CD4-positive, alpha-beta T cell treated with Interleukin-2 at 100 ng/mL for 4 hours (primary cell): ENCODE measurements around the gene VSTM2A.
"Not testable (repeated sequence)": the region's sequence is repeated elsewhere in the genome, so short reads cannot be mapped to it uniquely, and the experiment has no call there.

Experiments used
- DNase-seq: peaks from one replicate; pipeline ENCODE4 v3.0.0-alpha.2; 2020; ENCODE audit warnings: low spot score

The VSTM2A gene, protein sequence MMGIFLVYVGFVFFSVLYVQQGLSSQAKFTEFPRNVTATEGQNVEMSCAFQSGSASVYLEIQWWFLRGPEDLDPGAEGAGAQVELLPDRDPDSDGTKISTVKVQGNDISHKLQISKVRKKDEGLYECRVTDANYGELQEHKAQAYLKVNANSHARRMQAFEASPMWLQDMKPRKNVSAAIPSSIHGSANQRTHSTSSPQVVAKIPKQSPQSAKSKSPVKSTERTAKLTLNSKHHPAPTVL

DNA sequence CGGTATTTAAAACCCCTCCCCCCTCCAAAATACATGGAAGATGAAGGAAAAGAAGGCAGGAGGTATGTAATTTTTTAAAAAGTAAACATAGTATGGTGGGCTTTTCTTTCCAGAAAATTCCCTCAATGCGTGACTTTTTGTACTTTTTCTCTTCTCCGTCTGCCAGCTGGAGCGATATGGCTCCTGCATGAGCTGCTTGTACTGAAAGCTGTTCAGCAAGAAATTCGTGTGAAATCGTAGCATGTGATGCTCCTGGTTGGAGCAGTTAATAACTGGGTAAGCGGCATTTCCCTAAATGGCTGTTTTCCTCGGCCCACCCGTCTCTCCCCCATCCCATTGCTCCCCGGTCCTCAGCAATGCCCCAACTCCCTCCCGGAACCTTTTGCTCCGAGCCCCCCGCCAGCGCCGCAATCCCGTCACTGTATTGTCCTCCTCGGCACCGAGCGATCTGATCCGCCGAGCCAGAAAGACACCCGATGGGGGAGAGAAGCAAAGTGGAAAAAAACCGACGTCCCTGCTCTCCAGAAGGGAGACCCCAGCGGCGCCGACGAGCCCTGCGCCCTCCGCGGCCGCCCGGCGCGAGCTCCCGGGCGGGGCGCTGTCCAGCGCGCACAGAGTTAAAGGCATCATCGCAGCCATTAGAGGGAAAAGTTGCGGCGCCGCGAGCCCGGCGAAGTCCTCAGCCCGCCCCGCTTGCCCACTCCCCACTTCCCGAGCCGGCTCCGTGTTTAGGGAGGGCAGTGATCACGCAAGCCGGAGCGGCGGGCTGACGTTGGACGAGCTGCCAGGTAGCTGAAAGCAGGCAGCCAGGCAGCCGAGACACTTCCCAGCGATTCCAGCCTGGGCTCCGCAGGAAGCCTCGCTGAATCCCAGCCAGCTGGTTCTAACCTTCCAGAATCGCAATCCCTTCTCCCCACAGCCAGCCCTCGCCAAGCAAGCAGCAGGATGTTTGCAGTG, at the start of gene VSTM2A:
Gene VSTM2A, plus strand, starts transcription at position 707 of the 957 bp plus-strand sequence. CDS start 356 bp downstream, outside the sequence.
- no peak for DNase-seq

DNA sequence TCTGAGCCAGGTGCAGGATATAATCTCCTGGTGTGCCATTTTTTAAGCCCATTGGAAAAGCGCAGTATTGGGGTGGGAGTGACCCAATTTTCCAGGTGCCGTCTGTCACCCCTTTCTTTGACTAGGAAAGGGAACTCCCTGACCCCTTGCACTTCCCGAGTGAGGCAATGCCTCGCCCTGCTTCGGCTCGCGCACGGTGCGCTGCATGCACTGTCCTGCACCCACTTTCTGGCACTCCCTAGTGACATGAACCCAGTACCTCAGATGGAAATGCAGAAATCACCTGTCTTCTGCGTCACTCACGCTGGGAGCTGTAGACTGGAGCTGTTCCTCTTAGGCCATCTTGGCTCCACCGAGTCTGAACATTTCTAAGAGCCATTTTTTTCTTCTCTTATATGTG, 37.6 kb upstream of the VSTM2A start:
- not testable (repeated sequence) for DNase-seq

DNA sequence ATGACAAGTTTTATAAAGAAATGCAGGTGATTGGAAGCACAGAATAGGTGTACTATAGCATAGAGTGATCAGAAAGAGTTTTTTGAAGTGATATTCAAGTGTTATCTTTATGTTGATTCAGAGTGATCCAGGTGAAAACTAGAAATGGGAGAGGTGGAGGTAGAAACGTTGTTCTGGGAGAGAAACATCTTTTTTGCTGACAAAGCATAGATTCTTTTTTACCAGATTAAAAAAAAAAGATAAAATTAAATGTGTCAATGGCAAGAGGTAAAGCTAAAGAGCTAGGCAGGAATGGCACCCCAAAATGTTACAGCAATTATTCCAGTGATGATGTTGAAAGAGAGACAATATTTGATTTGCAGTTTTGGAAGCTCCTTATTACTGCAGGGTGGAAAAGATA, 12.6 kb upstream of the VSTM2A start:
- no peak for DNase-seq

GRCh38 chr7:54538122-54538521, 4.1 kb upstream of the VSTM2A start:
- no peak for DNase-seq

GRCh38 chr7:54543051-54543488, 895 bp downstream of the VSTM2A start:
- DNase-seq, result no peak

- DNase-seq, result no peak
These were observed 2.0 kb downstream of the VSTM2A start for GRCh38 chr7:54544149-54544526.

DNA sequence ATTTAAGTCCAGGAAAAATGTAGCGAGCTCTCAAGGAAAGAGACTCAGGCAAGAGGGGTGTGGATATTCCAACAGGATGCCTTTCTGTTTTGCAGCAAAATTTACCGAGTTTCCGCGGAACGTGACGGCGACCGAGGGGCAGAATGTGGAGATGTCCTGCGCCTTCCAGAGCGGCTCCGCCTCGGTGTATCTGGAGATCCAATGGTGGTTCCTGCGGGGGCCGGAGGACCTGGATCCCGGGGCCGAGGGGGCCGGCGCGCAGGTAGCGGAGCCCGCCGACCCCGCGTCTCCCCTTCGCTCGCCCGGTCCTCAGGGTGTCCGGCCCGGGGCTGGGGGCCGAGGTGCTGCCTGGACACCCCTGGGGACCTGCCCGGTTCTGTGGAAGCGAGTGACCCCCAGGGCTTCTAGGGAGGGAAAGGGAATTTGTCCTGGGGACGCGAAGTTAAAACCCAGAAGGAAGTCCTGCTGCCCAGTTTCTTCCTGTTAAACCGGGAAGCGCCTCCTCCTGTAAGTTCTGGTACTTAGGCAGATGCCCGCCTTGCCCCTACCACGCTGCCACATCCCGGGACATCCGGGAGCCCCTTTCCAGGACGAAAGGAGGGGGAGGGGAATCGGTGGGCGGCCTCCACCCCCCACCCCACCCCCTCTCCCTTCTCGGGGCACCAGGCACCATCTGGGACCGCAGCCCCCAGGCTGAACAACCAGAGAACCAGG, 2.5 kb downstream of the VSTM2A start:
- DNase-seq, result no peak

- no peak for DNase-seq
These were observed 3.0 kb downstream of the VSTM2A start for GRCh38 chr7:54545241-54545563.

DNA sequence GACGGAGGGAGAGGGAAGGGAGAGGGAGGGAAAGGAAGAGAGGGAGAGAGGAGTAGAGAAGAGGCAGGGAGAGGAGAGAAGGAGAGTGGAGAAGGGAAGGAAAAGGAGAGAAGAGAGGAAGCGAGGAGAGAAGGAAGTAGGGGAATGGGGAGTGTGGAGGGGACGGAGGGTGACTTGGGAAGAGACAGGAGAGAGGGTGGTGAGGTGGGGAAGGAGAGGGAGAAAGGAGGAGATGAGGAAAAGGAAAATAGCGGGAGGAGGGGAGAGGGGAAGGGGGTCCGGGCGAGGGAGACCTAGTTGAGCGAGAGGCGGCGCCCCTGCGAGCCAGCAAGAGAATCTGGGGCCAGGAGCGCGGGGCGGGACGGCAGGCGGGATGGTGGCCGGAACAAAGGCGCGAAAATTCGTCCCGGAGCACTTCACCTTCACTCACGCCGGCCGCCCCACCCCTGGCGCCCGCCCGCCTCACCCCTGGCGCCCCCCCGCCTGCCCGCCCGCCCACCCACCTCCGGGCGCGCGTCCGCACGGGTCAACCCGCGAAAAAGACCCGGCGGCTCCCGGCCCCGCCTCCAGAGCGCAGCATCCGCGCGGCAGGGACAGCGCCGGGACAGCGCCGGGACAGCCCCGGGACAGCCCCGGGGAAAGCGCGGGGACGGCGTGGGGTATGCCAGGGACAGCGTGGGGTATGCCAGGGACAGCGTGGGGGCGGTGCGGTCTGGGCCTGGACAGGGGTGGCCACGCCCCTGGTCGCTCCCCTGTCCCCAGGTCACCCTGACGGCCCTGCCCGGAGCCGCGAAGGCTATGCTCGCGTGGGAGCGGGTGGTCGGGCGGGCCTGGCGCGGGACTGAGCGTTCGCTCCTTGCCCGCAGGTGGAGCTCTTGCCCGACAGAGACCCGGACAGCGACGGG, 4.2 kb downstream of the VSTM2A start:
- DNase-seq, result no peak

DNA sequence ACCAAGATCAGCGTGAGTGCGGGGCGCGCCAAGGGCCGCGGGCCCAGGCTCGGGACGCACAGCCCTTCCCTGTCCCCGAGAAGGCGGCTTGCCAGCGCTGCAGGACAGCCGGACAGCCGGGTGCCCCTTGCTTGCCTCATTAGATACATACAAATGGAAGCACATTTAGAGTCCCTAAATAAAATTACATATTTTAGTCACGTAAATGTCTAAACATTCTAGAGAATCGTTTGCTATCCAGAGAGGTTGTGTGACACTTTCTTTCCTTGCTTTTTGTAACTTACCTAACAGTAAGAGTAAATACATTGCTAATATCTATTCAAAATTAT, 4.8 kb downstream of the VSTM2A start:
- no peak for DNase-seq

DNA sequence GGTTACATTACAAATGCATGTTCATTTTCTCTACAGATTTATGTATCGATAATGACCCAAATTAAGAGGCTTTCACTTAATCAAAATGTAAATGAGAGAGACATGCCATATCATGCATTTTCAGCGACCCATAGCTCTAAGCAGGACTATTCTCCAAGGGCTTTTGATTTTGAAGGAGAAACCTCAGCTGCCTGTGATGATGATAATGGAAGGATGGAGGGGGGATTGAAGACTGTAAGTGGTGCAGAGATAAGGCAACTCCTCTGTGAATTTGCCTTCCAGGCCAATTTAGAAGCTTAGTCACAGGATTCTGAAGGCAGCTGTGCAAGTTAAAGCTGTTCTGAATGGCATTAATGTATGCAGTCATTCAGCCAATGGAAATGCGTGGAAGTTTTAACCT, 8.3 kb downstream of the VSTM2A start:
- no peak for DNase-seq

DNA sequence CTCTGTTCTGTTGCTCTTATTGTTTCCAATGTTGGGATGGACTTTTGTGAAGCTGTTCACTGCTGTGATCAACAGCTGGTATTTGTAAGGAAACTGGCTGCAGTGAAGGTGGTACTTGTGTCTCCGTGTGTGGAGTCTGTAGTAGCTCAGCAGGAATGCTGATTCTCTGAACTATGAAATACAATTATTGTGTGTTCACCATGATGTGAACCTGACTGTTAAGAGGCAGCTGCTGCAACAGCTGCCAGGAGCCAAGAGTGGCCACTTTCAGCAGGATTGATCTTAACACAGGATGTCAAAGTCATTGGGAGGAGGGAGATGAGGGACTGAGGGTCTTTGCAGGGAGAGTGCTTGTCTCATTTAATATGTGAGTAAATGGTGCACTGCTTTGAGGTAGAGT, 13.9 kb downstream of the VSTM2A start:
- DNase-seq, result no peak

- DNase-seq, result no peak
These were observed 17.2 kb downstream of the VSTM2A start for GRCh38 chr7:54559401-54559800.

GRCh38 chr7:54560198-54560597, 18.0 kb downstream of the VSTM2A start:
- no peak for DNase-seq

GRCh38 chr7:54560723-54561122, 18.5 kb downstream of the VSTM2A start:
- no peak for DNase-seq

- DNase-seq, result no peak
These were observed 21.2 kb downstream of the VSTM2A start for GRCh38 chr7:54563329-54563916.

GRCh38 chr7:54565432-54565831, 23.3 kb downstream of the VSTM2A start:
- no peak for DNase-seq

GRCh38 chr7:54581511-54581910, 39.3 kb downstream of the VSTM2A start:
- DNase-seq, result no peak

GRCh38 chr7:54591404-54592386, 49.5 kb downstream of the VSTM2A start:
- no peak for DNase-seq

GRCh38 chr7:54596747-54597146, 54.6 kb downstream of the VSTM2A start:
- no peak for DNase-seq
